Caco-2 (cell line): ENCODE data around the gene OGA. TPM values are rescaled to one million over a fixed set of nuclear protein-coding genes. Genes with fewer than 3 reads are reported as not detected.

ENCODE experiments used
- BruUV-seq: library from RNA; stranded (reverse); fragments of 400-500 nt; replicated peaks from 2 replicates; lab custom pipeline; 2021; lab: Mats Ljungman, UMichigan
- CTCF ChIA-PET: fragments of 300-600 bp; sonication (Branson Sonifier 250); formaldehyde crosslinking; loops from one replicate; lab custom pipeline; 2022; ENCODE audit warnings: antibody characterized with exemption; lab: Charles Lee
- POLR2A ChIA-PET: fragments of 300-600 bp; sonication (Branson Sonifier 250); formaldehyde crosslinking; loops from one replicate; lab custom pipeline; 2022; ENCODE audit warnings: antibody characterized with exemption; lab: Charles Lee
- DNase-seq, 2 experiments: peaks; one replicate each; pipeline versions ENCODE4 v3.0.0 to v3.0.0-alpha.2; 2020 to 2022
- H3K27me3 ChIP-seq: replicated peaks from 2 replicates; pipeline ENCODE4 v1.6.0; 2011; ENCODE audit warnings: low read length; ENCODE audit not compliant: control insufficient read depth, insufficient read depth
- H3K36me3 ChIP-seq: 2 replicates; pipeline ENCODE4 v1.5.1; 2011; ENCODE audit warnings: low read length; ENCODE audit not compliant: control insufficient read depth, insufficient read depth
- H3K4me1 ChIP-seq: fragments of 250-450 bp; sonication (Bioruptor Pico); 2 replicates; pipeline ENCODE4 v1.5.1; 2020; ENCODE audit warnings: mild to moderate bottlenecking
- H3K4me3 ChIP-seq: 2 replicates; pipeline ENCODE4 v1.5.1; 2011; ENCODE audit warnings: low read depth, mild to moderate bottlenecking, control low read depth, low read length
- H3K9me3 ChIP-seq: fragments of 250-450 bp; sonication (Bioruptor Pico); 2 replicates; pipeline ENCODE4 v1.5.1; 2020; ENCODE audit warnings: mild to moderate bottlenecking, moderate library complexity
- H3K27ac Mint-ChIP-seq: one replicate; pipeline ENCODE4 v1.8.0; 2022; ENCODE audit warnings: mixed read lengths; ENCODE audit not compliant: unreplicated experiment
- H3K27me3 Mint-ChIP-seq: one replicate; pipeline ENCODE4 v1.8.0; 2022; ENCODE audit warnings: mixed read lengths; ENCODE audit not compliant: insufficient read depth, unreplicated experiment
- H3K36me3 Mint-ChIP-seq: one replicate; pipeline ENCODE4 v1.8.0; 2022; ENCODE audit warnings: mild to moderate bottlenecking, mixed read lengths; ENCODE audit not compliant: insufficient read depth, unreplicated experiment
- H3K4me1 Mint-ChIP-seq: one replicate; pipeline ENCODE4 v1.8.0; 2022; ENCODE audit warnings: low read depth, mixed read lengths; ENCODE audit not compliant: unreplicated experiment
- H3K4me3 Mint-ChIP-seq: one replicate; pipeline ENCODE4 v1.8.0; 2022; ENCODE audit warnings: mild to moderate bottlenecking, moderate library complexity, mixed read lengths; ENCODE audit not compliant: unreplicated experiment
- H3K9me3 Mint-ChIP-seq: one replicate; pipeline ENCODE4 v1.8.0; 2022; ENCODE audit warnings: mixed read lengths; ENCODE audit not compliant: unreplicated experiment
- intact Hi-C: fragments of 100-400 bp; cut with micrococcal nuclease; formaldehyde crosslinking; loops from one replicate; pipeline ENCODE4 v1.10.0; 2022; ENCODE audit not compliant: unreplicated experiment
- total RNA-seq: library from RNA; stranded (reverse); gene quantifications from 2 replicates; pipeline ENCODE4 v1.2.3, GENCODE V29; 2022
- TF ChIP-seq, protein P1 (sequence below), 2 experiments: fragments of 200-600 bp in 1 of 2; IDR thresholded peaks; 1 replicate in 1 of 2; 2 replicates in 1 of 2; pipeline versions ENCODE4 v1.5.1 to v1.8.0; 2011 to 2022; ENCODE audit warnings: antibody characterized with exemption in 1 of 2, control low read depth in 1 of 2, inconsistent platforms in 1 of 2, low read depth in 1 of 2, low read length in 1 of 2, mild to moderate bottlenecking in 1 of 2, moderate library complexity in 1 of 2; ENCODE audit not compliant: insufficient read depth in 1 of 2, severe bottlenecking in 1 of 2, unreplicated experiment in 1 of 2

The OGA gene
- total RNA-seq, 1 experiment from 2014 or later: 76.9 TPM

DNA sequence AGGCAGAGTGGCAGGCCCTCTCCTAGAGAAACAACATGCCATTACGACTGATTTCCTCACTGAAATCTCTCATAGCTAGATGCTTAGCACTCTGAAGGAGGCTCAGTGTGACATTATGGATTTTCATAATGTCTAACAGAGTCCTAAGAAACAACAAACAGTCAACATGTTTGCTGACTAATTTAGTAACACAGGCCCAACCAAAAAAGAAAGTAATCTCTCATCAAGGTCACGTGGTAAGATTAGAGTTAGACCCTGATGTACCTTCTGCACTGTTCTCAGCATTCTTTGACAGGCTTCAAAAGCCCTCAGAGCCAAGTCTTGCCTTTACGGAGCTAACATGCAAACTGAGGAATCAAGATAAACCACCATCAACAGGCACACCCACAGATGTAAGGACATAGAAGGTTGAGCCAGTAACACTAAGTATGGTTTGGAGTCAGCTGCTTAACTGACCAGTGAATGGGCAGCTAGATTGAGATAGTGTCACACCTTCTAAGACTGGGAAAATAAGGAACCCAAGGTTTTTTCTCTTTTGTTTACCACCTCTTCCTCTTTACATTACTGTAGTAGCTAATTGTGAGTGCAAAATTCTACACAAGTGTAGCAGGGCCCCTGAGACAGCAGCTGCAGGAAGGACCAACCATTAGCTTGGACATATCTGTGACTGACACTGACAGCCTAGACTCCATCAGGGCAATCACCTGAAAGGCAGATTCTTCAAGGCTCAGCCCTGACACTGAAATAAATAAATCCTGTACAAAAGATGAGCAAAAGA lies 40.7 kb upstream of the OGA start:
- TF ChIP-seq, protein P1, sequence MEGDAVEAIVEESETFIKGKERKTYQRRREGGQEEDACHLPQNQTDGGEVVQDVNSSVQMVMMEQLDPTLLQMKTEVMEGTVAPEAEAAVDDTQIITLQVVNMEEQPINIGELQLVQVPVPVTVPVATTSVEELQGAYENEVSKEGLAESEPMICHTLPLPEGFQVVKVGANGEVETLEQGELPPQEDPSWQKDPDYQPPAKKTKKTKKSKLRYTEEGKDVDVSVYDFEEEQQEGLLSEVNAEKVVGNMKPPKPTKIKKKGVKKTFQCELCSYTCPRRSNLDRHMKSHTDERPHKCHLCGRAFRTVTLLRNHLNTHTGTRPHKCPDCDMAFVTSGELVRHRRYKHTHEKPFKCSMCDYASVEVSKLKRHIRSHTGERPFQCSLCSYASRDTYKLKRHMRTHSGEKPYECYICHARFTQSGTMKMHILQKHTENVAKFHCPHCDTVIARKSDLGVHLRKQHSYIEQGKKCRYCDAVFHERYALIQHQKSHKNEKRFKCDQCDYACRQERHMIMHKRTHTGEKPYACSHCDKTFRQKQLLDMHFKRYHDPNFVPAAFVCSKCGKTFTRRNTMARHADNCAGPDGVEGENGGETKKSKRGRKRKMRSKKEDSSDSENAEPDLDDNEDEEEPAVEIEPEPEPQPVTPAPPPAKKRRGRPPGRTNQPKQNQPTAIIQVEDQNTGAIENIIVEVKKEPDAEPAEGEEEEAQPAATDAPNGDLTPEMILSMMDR (IDR thresholded peaks at IDR 0.05; ENCODE audit: insufficient read depth in 1 of 2, low read depth in 1 of 2, low read length in 1 of 2, severe bottlenecking in 1 of 2, unreplicated experiment in 1 of 2): no peak
- Histone ChIP-seq H3K27me3 (no peaks in the 10 kb centered on the region), H3K4me3 (no peak overlapping the region), H3K4me1 (no peaks in the 10 kb centered on the region), H3K36me3 (no peaks in the 10 kb centered on the region; the same call in 1 of the 2 replicates), H3K9me3 (peaks cover 10% of the 10 kb centered on the region)
- CTCF ChIA-PET: interaction anchor here (1.1 kb wide), 1 partner anchor 18 kb away, joined by 5 read pairs; no protein-coding TSS in a partner anchor
- BruUV-seq: no TSS peak
- Mint-ChIP-seq H3K36me3 (peaks cover 28% of the 10 kb centered on the region), H3K4me3 (no peak overlapping the region), H3K27ac (no peak overlapping the region), H3K4me1 (no peaks in the 10 kb centered on the region), H3K27me3 (no peaks in the 10 kb centered on the region), H3K9me3 (peaks cover 21% of the 10 kb centered on the region)
- intact Hi-C loops: no loop called here
- DNase-seq: no peak
- POLR2A ChIA-PET: no interaction called here

DNA sequence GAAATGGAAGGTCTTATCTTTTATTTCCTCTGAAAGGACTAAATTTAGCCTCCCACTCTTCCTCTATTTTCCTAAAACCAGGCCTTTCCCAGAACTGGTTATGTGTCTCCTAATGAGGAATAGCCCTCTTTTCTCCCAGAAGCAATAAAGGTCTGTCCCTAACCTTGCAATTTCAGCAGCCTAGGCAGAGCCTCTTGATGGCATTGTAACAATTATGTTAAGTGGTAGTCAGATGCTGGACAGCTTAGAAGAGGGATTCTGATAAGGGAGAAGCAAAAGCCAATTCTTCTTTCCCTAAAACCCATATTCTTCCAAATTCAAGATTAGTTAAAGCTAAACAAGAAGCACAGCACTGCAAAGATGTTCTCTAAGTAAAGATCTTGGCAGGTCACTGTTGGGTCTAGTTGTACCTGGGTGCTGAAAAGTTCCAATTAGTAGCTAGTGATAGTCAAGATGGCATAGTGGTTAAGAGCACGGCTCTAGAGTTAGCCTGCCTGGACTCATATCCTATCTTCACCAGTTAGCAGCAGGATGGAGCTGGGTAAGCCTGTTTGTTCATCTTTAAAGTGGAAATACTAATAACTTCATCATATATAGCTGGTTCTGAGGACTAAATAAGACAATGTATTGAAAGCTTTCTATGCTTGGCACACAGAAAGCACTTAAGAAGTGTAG lies 39.7 kb upstream of the OGA start:
- H3K4me3 ChIP-seq: no peak overlapping the region
- TF ChIP-seq, protein P1 (IDR thresholded peaks at IDR 0.05; ENCODE audit: insufficient read depth in 1 of 2, low read depth in 1 of 2, low read length in 1 of 2, severe bottlenecking in 1 of 2, unreplicated experiment in 1 of 2): no peak
- intact Hi-C loops: no loop called here
- H3K4me1 Mint-ChIP-seq: no peaks in the 10 kb centered on the region
- H3K36me3 ChIP-seq: no peaks in the 10 kb centered on the region; the same call in 1 of the 2 replicates
- peaks cover 26% of the 10 kb centered on the region for H3K36me3 Mint-ChIP-seq
- CTCF ChIA-PET: interaction anchor here (1.1 kb wide), 1 partner anchor 17 kb away, joined by 5 read pairs; no protein-coding TSS in a partner anchor
- H3K4me3 Mint-ChIP-seq: no peak overlapping the region
- H3K9me3 Mint-ChIP-seq: peaks cover 21% of the 10 kb centered on the region
- H3K27me3 Mint-ChIP-seq: no peaks in the 10 kb centered on the region
- peaks cover 10% of the 10 kb centered on the region for H3K9me3 ChIP-seq
- no peaks in the 10 kb centered on the region for H3K27me3 ChIP-seq
- DNase-seq: no peak
- POLR2A ChIA-PET: no interaction called here
- BruUV-seq: no TSS peak
- no peak overlapping the region for H3K27ac Mint-ChIP-seq
- H3K4me1 ChIP-seq: no peaks in the 10 kb centered on the region

DNA sequence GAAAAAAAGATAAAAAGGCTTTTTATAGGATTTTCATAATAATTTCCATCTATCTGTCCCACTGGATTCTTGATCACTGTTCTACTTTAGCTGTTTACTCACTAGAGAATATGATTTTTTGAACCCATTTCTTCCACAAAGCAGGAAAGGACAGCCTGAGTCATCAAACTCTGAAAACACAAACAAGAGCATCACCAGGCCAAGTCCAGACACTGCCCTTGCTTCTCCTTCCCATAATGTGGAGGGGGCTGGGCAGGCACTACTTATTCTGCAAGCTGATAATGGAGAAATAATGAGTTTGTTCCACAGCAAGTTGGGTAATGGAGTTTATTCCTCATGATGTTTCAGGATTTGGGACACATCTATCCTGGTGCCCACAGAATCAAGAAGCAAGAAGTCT lies 38.4 kb upstream of the OGA start:
- H3K4me3 ChIP-seq: no peak overlapping the region
- intact Hi-C loops: no loop called here
- peaks cover 31% of the 10 kb centered on the region for H3K36me3 Mint-ChIP-seq
- no peaks in the 10 kb centered on the region for H3K4me1 ChIP-seq
- no peaks in the 10 kb centered on the region for H3K27me3 Mint-ChIP-seq
- no peaks in the 10 kb centered on the region for H3K4me1 Mint-ChIP-seq
- no peak for DNase-seq
- POLR2A ChIA-PET: no interaction called here
- no peaks in the 10 kb centered on the region; the same call in 1 of the 2 replicates for H3K36me3 ChIP-seq
- H3K27me3 ChIP-seq: no peaks in the 10 kb centered on the region
- CTCF ChIA-PET: no interaction called here
- BruUV-seq: no TSS peak
- TF ChIP-seq, protein P1 (IDR thresholded peaks at IDR 0.05; ENCODE audit: insufficient read depth in 1 of 2, low read depth in 1 of 2, low read length in 1 of 2, severe bottlenecking in 1 of 2, unreplicated experiment in 1 of 2): no peak
- H3K9me3 ChIP-seq: peaks cover 10% of the 10 kb centered on the region
- H3K9me3 Mint-ChIP-seq: peaks cover 21% of the 10 kb centered on the region
- no peak overlapping the region for H3K4me3 Mint-ChIP-seq
- H3K27ac Mint-ChIP-seq: no peak overlapping the region
